Esophagus squamous epithelium (tissue), 5 donors: ENCODE results near the gene VAMP2. TPM values are rescaled to one million over a fixed set of nuclear protein-coding genes. Genes with fewer than 3 reads are reported as not detected.

ENCODE experiments used
- DNase-seq: peaks from one replicate; lab custom pipeline; 2025; lab: John Stamatoyannopoulos, UW
- H3K27ac ChIP-seq, 4 donors: fragments of 200-600 bp; sonication (generic); one replicate each; pipeline ENCODE4 v1.5.1; 2016 to 2019; ENCODE audit warnings: mild to moderate bottlenecking in 1 of 4
- H3K27me3 ChIP-seq, 4 donors: fragments of 200-600 bp; sonication (generic); 1 replicate in 3 of 4; 2 replicates in 1 of 4; pipeline versions ENCODE4 v1.5.1 to v1.6.0; 2017 to 2021; ENCODE audit warnings: antibody characterized with exemption in 1 of 4
- H3K36me3 ChIP-seq, 3 donors: fragments of 200-600 bp; sonication (generic); one replicate each; pipeline ENCODE4 v1.5.1; 2016 to 2019
- H3K4me1 ChIP-seq, 3 donors: fragments of 200-600 bp; sonication (generic); one replicate each; pipeline ENCODE4 v1.5.1; 2017 to 2019
- H3K4me3 ChIP-seq, 4 donors: fragments of 200-600 bp; sonication (generic); 1 replicate in 3 of 4; 2 replicates in 1 of 4; pipeline ENCODE4 v1.5.1; 2016 to 2019; ENCODE audit warnings: mild to moderate bottlenecking in 2 of 4, moderate library complexity in 1 of 4
- H3K9me3 ChIP-seq, 3 donors: fragments of 200-600 bp; sonication (generic); one replicate each; pipeline ENCODE4 v1.5.1; 2016 to 2019
- POLR2A ChIP-seq, 4 donors: fragments of 450-650 bp; IDR thresholded peaks; one replicate each; pipeline ENCODE4 v1.6.1; 2017; ENCODE audit warnings: antibody characterized with exemption in 4 of 4, mild to moderate bottlenecking in 4 of 4, moderate library complexity in 3 of 4
- WGBS, 2 donors: methylation state at CpG; one replicate each; pipeline ENCODE4 v1.1.5; 2018; 5-methylcytosine and 5-hydroxymethylcytosine counted together
- intact Hi-C: fragments of 100-400 bp; cut with DNase I; formaldehyde crosslinking; loops from one replicate; pipeline ENCODE4 v1.15.0; 2022
- total RNA-seq, 4 donors: library from RNA; depleted of rRNA; stranded (reverse); fragments of >200 nt; gene quantifications; one replicate each; pipeline ENCODE4 v1.1.0, GENCODE V29; 2016
- TF ChIP-seq, protein P1 (sequence below), 6 experiments: fragments of 450-650 bp in 4 of 6; fragments of 200-600 bp in 2 of 6; sonication (generic) in 2 of 6; IDR thresholded peaks; one replicate each; pipeline ENCODE4 v1.5.1; 2016 to 2019; ENCODE audit warnings: antibody characterized with exemption in 6 of 6, mild to moderate bottlenecking in 4 of 6, moderate library complexity in 4 of 6
- donor health status: DM: yes; HTN: yes; CAD: no.

The VAMP2 gene
- total RNA-seq, 4 donors from 2014 or later = 6.2 to 20.4 (median 12.0) TPM

DNA sequence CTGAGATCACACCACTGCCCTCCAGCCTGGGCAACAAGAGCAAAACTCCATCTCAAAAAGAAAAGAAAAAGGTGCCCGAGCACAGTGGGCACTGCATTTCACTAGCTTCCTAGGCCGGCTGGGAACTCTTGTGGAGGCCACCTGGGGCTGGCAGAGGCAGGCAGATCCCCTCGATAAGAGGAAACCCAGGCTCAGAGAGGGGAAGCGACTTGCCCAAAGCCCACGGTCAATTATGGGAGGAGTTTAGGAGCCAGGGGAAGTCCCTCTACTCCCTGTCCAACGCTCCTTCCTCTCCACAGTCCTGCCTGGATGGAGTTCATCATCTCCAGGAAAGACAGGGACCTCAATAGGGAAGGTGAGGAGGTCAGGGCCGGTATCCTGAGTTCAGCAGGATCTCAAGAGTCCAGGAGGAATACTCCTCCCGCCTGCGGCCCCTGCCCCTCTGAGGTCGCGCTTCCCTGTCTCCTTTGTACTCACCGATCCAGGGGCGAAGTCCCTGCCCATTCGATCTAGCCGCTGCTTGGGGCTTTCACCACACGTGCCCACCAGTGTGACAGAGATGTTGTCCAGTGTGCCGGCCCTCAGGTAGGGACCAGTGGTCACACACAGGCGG is 45.3 kb downstream of the VAMP2 start:
- Histone ChIP-seq H3K27me3 (peaks cover 0 to 76% (median 0%) of the 10 kb centered on the region in 4 donors), H3K4me1 (peaks cover 36 to 50% (median 38%) of the 10 kb centered on the region in 3 donors), H3K36me3 (no peaks in the 10 kb centered on the region), H3K9me3 (no peaks in the 10 kb centered on the region), H3K27ac (peak overlapping the region; percentile 78 to 96 (median 86)), H3K4me3 (peak overlapping the region; percentile 43 to 76 (median 60))
- no peak for TF ChIP-seq POLR2A (IDR thresholded peaks at IDR 0.05)
- TF ChIP-seq, protein P1, sequence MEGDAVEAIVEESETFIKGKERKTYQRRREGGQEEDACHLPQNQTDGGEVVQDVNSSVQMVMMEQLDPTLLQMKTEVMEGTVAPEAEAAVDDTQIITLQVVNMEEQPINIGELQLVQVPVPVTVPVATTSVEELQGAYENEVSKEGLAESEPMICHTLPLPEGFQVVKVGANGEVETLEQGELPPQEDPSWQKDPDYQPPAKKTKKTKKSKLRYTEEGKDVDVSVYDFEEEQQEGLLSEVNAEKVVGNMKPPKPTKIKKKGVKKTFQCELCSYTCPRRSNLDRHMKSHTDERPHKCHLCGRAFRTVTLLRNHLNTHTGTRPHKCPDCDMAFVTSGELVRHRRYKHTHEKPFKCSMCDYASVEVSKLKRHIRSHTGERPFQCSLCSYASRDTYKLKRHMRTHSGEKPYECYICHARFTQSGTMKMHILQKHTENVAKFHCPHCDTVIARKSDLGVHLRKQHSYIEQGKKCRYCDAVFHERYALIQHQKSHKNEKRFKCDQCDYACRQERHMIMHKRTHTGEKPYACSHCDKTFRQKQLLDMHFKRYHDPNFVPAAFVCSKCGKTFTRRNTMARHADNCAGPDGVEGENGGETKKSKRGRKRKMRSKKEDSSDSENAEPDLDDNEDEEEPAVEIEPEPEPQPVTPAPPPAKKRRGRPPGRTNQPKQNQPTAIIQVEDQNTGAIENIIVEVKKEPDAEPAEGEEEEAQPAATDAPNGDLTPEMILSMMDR (IDR thresholded peaks at IDR 0.05) = no peak
- 24% methylated on average over 3 to 11 of the region's 18 CpGs for WGBS, 2 donors
- intact Hi-C loops = no loop called here
- no peak for DNase-seq

DNA sequence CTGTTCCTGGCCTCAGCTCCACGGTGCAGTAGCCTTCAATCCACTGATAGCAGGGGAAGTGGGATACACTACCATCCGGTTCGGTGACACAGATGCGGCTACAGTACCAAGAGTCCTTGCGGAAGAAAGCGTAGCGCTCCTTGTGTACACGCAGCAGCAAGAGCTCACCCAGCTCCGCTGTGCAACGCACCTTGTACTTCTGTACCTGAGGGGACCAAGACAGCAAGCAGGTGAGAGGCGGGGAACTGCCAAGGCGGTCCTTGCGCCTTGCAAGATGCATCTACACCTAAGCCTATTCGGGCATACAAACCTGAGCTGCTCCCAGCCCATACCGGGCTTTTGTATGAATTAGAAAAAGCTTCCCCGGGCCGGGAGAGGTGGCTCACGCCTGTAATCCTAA is 46.0 kb downstream of the VAMP2 start:
- H3K27me3 ChIP-seq = peaks cover 0 to 76% (median 0%) of the 10 kb centered on the region in 4 donors
- no peaks in the 10 kb centered on the region for H3K9me3 ChIP-seq
- TF ChIP-seq, protein P1 (IDR thresholded peaks at IDR 0.05) = no peak
- TF ChIP-seq POLR2A (IDR thresholded peaks at IDR 0.05) = no peak
- peaks cover 29 to 43% (median 31%) of the 10 kb centered on the region in 3 donors for H3K4me1 ChIP-seq
- no peaks in the 10 kb centered on the region for H3K36me3 ChIP-seq
- 40 to 75% methylated on average over 2 to 8 of the region's 18 CpGs for WGBS, 2 donors
- DNase-seq = no peak
- H3K4me3 ChIP-seq = no peak overlapping the region
- H3K27ac ChIP-seq = no peak overlapping the region
- intact Hi-C loops = no loop called here

DNA sequence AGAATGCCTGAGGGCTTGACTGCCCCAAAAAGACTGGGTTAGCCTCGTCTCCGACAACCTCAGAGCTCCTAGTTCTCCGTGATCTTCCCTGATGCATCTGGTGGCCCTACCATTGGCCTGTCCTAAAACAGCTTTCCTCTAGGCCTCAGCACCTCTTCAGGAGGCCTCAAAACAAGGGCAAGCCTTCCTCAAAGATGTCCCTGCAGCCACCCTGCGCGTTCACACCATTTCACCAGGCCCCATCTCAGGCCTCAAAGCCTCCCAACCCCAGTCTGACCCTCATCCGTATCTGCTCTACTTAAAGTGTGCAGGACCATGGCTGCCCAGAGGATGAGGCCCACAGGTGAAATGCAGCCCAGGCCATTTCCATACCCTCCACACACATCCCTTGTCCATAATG is 51.8 kb downstream of the VAMP2 start:
- Histone ChIP-seq H3K9me3 (no peaks in the 10 kb centered on the region), H3K27ac (no peak overlapping the region), H3K36me3 (no peaks in the 10 kb centered on the region), H3K27me3 (peaks cover 0 to 80% (median 2%) of the 10 kb centered on the region in 4 donors), H3K4me1 (peaks cover 9 to 34% (median 11%) of the 10 kb centered on the region in 3 donors), H3K4me3 (no peak overlapping the region)
- TF ChIP-seq POLR2A (IDR thresholded peaks at IDR 0.05) = no peak
- TF ChIP-seq, protein P1 (IDR thresholded peaks at IDR 0.05) = no peak
- intact Hi-C loops = loop anchor here (5.0 kb wide), 1 partner anchor 34 kb away; no protein-coding TSS in a partner anchor
- no peak for DNase-seq
- WGBS, 2 donors = 78 to 95% methylated on average over 6 of the region's 6 CpGs

DNA sequence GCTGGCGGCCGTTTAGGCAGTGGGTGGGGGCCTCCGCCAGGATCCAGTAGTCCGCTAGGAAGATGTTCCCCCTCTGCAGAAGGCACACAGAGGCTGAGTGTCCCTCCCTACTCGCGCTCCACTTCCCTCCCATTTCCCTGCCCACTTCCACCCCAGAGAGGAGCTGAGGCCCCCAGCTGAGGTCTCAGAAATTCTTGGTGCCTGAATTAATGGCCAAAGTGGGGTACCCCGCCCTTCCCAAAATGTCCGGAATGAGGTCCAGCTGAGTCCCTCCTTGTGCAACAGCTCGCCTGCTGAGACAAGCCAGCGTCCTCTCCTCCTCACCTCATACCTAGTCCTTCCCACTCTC is 52.3 kb downstream of the VAMP2 start:
- 24 to 28% methylated on average over 6 to 9 of the region's 10 CpGs for WGBS, 2 donors
- peaks cover 0 to 75% (median 2%) of the 10 kb centered on the region in 4 donors for H3K27me3 ChIP-seq

More for the DNA sequence above, 52.3 kb downstream of the VAMP2 start:
- no peaks in the 10 kb centered on the region for H3K36me3 ChIP-seq
- peaks cover 9 to 39% (median 11%) of the 10 kb centered on the region in 3 donors for H3K4me1 ChIP-seq
- H3K27ac ChIP-seq = no peak overlapping the region
- no peaks in the 10 kb centered on the region for H3K9me3 ChIP-seq
- intact Hi-C loops = loop anchor here (5.0 kb wide), 1 partner anchor 33 kb away; no protein-coding TSS in a partner anchor
- no peak for DNase-seq
- TF ChIP-seq POLR2A (IDR thresholded peaks at IDR 0.05) = no peak
- TF ChIP-seq, protein P1 (IDR thresholded peaks at IDR 0.05) = peak in 1 of 6 experiments; percentile 26
- peak overlapping the region in 3 of 4 donors; percentile 46 to 63 (median 50) for H3K4me3 ChIP-seq
